Measurements from ENCODE around the gene MAN2A2. TPM values are rescaled to one million over a fixed set of nuclear protein-coding genes. Genes with fewer than 3 reads are reported as not detected.

The MAN2A2 gene
- total and polyA plus RNA-seq, 9 of the 15 experiments (the other 6 are each of a cell fraction or from before 2014, with no cell fraction given) = 7.3 to 151 (median 43.4) TPM

DNA sequence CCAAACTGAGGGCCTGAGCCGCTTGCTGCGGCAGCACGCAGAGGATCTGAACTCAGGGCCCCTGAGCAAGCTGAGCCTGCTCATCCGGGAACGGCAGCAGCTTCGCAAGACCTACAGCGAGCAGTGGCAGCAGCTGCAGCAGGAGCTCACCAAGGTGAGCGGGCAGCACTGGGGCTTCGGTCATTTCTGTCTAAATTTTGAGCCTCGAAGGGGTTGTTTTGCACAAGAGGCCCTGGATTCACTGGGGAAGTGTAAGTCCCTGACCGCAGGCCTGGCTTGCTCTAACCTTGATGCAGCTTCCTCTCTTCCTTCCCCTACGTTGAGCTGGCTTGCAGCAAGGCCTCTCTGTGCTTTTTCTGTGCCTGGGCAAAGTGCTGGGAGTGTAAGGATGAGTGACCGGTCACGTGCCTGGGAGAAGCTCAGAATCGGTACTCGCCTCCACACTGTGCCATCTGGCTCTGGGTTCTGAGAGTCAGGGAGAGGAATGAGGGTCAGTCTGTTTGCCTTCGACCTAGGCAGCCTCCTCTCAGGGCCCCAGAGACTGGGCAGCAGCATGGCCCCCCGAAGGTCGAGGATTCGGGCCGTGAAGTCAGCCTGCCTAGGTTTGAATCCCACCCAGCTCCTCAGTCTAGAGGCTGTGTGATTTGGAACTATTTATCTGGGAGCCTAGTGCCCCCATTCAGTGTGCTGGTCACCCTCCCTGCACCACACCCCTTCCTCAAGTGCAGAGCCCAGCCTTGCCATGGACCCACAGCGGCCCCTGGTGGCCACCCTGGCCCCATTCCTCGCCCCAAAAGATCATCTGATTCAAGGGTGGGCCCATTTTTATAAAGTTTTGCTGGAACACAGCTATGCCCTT lies 17.4 kb upstream of the MAN2A2 start (continued):
- no peak for TF ChIP-seq ZNF778 (CRISPR knock-in tag; IDR thresholded peaks at IDR 0.05)
- peak; percentile 56; the same call in 1 of the 2 replicates for TF ChIP-seq MECOM (CRISPR knock-in tag; IDR thresholded peaks at IDR 0.05)
- TF ChIP-seq, protein P1, sequence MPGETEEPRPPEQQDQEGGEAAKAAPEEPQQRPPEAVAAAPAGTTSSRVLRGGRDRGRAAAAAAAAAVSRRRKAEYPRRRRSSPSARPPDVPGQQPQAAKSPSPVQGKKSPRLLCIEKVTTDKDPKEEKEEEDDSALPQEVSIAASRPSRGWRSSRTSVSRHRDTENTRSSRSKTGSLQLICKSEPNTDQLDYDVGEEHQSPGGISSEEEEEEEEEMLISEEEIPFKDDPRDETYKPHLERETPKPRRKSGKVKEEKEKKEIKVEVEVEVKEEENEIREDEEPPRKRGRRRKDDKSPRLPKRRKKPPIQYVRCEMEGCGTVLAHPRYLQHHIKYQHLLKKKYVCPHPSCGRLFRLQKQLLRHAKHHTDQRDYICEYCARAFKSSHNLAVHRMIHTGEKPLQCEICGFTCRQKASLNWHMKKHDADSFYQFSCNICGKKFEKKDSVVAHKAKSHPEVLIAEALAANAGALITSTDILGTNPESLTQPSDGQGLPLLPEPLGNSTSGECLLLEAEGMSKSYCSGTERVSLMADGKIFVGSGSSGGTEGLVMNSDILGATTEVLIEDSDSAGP (CRISPR knock-in tag; IDR thresholded peaks at IDR 0.05) = no peak
- TF ChIP-seq TOE1 (IDR thresholded peaks at IDR 0.05; ENCODE audit: borderline replicate concordance) = peak; percentile 39; the same call in 1 of the 2 replicates
- no peak for TF ChIP-seq TOE1 (CRISPR knock-in tag; IDR thresholded peaks at IDR 0.05; ENCODE audit: borderline replicate concordance, low read depth)
- TF ChIP-seq PRMT5 (CRISPR knock-in tag; IDR thresholded peaks at IDR 0.05) = no peak
- TF ChIP-seq, protein P2, sequence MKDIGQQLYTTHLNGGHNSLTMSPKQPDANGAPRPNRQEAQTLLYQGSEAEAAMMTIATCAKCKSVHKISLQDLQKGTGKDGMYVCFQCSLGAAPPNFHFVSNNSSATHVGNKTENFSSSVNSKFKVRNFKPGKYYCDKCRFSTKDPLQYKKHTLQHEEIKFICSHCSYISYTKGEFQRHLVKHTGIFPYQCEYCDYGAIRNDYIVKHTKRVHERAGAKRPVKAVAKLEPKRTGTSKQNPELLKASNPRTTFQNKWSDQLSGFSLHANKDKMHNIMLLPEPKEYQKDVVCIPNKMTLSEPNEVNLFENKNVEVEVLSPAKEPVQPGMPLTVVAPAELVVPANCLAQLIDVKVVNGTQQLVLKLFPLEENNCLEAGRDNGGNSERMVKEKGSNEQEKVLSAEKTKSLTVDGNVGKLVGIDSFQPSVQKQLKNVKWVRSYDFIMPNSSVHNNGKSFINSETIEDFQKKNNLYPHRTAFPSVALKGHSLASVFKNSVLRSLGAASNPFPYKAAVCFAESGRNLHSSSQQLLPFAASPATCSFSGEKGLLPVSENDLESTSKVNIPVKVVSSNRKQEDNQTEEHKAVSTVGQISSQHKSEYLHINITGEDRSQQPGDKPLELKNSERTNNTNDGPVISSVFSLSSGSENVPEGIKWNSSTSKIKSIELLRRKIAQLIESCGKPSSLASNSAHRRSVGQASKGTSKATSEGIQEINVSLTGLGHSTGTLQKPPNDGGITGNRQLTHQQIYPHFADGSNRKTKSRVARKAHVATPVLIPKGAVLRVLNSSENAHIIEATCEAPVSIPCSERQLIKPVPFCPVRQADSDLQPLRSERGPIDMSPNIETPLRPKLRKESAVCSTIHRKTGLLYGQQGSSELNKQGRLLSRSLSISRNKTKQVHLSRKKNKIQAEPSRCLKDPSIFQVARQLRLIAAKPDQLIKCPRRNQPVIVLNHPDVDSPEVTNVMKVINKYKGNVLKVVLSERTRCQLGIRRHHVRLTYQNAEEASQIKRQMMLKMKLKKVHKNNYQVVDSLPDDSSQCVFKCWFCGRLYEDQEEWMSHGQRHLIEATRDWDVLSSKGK (CRISPR knock-in tag; IDR thresholded peaks at IDR 0.05) = no peak
- TF ChIP-seq, protein P3, sequence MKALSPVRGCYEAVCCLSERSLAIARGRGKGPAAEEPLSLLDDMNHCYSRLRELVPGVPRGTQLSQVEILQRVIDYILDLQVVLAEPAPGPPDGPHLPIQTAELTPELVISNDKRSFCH (CRISPR knock-in tag; IDR thresholded peaks at IDR 0.05) = no peak
- TF ChIP-seq, protein P3 (tag; IDR thresholded peaks at IDR 0.05) = peak; percentile 40; the same call in 1 of the 2 replicates
- peak in 1 of 3 experiments; percentile 42 for TF ChIP-seq YY1 (IDR thresholded peaks at IDR 0.05; ENCODE audit: borderline replicate concordance in 1 of 3, control insufficient read depth in 1 of 3, extremely low read depth in 1 of 3, insufficient read depth in 3 of 3, insufficient read length in 1 of 3, insufficient replicate concordance in 2 of 3, low read depth in 1 of 3, low read length in 2 of 3)
- TF ChIP-seq ZNF263 (CRISPR knock-in tag; IDR thresholded peaks at IDR 0.05; ENCODE audit: borderline replicate concordance) = peak; percentile 54; the same call in 1 of the 2 replicates
- TF ChIP-seq, protein P4, sequence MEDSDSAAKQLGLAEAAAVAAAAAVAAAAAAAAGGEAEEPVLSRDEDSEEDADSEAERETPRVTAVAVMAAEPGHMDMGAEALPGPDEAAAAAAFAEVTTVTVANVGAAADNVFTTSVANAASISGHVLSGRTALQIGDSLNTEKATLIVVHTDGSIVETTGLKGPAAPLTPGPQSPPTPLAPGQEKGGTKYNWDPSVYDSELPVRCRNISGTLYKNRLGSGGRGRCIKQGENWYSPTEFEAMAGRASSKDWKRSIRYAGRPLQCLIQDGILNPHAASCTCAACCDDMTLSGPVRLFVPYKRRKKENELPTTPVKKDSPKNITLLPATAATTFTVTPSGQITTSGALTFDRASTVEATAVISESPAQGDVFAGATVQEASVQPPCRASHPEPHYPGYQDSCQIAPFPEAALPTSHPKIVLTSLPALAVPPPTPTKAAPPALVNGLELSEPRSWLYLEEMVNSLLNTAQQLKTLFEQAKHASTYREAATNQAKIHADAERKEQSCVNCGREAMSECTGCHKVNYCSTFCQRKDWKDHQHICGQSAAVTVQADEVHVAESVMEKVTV (CRISPR knock-in tag; IDR thresholded peaks at IDR 0.05) = peak; percentile 94
- TF ChIP-seq, protein P5, sequence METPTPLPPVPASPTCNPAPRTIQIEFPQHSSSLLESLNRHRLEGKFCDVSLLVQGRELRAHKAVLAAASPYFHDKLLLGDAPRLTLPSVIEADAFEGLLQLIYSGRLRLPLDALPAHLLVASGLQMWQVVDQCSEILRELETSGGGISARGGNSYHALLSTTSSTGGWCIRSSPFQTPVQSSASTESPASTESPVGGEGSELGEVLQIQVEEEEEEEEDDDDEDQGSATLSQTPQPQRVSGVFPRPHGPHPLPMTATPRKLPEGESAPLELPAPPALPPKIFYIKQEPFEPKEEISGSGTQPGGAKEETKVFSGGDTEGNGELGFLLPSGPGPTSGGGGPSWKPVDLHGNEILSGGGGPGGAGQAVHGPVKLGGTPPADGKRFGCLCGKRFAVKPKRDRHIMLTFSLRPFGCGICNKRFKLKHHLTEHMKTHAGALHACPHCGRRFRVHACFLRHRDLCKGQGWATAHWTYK (CRISPR knock-in tag; IDR thresholded peaks at IDR 0.05) = 0 out of 2 replicates have a peak, but pooled peaks have one; percentile 76
